NCI-H82 treated with DMSO at 0.1 percent for 48 hours (cell line): ENCODE data around the gene SLIT2.

ENCODE experiments used
- DNase-seq: peaks from one replicate; lab custom pipeline; 2025; ENCODE audit not compliant: unreplicated experiment; lab: John Stamatoyannopoulos, UW

The SLIT2 gene

DNA sequence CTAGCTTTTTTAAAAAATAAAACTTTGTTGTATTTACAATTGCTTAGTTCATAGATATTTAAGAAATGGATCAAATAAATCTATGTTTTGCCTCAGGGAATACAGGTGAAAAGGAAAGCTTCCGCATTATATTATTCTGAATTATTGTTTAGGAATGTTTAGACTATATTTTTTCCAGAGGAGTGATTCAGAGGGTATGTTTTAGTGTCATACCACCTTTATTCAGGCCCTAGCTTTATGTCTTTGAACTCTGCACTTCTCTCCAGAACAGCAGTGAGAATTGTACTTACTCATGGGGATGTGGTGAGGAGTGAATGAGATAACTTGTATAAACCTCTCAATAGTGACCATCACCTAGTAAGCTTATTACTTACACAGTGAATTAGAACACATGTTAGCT lies 14.0 kb downstream of the SLIT2 start:
- no peak for DNase-seq

- no peak for DNase-seq
Measured at GRCh38 chr4:20266215-20267082, 14.7 kb downstream of the SLIT2 start.

- no peak for DNase-seq
Measured at GRCh38 chr4:20268028-20268427, 16.3 kb downstream of the SLIT2 start.

- DNase-seq: no peak
Measured at GRCh38 chr4:20269320-20269719, 17.6 kb downstream of the SLIT2 start.

GRCh38 chr4:20271950-20272349 lies 20.2 kb downstream of the SLIT2 start:
- no peak for DNase-seq

GRCh38 chr4:20272411-20272872 lies 20.7 kb downstream of the SLIT2 start:
- DNase-seq: no peak

DNA sequence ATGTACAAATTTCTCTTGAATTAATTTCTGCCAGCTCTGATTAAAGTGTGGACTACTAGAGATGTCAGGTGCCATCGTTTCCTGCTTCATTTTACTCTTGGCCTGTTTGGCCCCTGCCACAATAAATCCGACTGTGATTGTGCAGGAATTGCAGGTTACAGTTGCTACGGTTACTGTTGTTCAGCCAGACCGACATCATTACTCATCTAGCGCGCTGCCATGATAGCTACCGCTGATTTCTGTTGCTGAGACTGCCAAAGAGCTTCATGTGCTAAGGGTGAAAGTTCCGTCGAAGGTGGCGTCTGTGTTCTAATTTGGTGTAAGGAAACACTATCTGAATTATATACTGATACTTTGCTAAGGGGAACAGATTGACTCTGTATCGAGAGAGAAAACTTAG lies 22.1 kb downstream of the SLIT2 start:
- no peak for DNase-seq

DNA sequence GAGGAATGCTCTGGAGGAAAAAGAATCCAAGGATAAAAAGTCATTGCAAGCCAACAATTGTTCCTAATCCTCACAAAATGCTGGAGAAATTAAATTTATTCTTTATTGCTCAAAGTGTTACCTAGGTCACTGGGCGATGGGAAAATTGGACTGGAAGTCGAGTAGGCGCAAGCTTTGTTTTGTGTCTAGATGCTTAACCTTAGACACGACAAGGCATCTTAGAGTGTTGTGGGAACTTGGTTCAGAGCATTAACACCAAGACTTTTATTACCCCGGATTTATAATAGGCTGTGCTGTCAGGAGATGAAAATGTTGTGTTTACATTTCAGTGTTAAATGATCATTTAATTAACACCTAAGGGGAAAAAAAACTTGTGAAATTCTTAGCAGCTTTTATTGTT lies 25.1 kb downstream of the SLIT2 start:
- DNase-seq: no peak

DNA sequence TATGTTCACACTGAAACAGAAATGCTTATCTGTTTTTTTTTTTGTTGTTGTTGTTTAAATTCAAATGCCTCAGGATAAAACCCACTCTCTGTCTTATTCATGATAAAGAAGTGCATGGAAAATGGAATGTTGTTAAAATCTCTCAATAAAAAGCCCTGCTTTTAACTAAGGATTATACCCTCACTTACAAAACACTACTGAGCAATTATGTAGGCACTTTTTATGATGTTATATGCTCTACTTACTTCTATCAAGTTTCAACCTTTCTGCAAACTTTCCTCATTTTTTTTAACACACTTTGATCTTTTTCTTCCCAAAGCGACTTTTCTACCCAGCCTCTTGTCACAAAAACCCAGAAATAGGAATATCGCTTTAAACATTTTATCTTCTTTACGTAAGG lies 26.5 kb downstream of the SLIT2 start:
- DNase-seq: no peak

- no peak for DNase-seq
Measured at GRCh38 chr4:20279381-20279780, 27.7 kb downstream of the SLIT2 start.

- DNase-seq: no peak
Measured at GRCh38 chr4:20281453-20281852, 29.7 kb downstream of the SLIT2 start.

DNA sequence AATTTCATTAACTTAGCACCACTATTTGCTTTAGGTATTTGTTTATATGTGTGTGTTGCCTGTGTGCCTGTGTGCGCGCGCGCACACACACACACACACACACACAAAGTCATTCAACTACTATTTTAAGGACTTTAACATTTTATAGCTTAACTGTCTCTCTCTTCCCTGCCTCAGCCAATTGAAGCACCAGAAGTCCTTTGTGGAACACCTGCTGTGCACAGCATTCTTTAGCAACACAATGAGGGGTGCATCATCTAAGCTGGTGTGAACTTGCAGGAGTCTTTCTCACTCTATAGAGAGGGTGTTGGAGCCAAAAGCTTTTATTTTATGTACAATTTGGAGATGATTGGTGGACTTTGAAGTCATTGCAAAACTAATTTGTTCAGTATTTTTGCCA lies 31.3 kb downstream of the SLIT2 start:
- DNase-seq: no peak

- no peak for DNase-seq
Measured at GRCh38 chr4:20284990-20285389, 33.3 kb downstream of the SLIT2 start.

- DNase-seq: no peak
Measured at GRCh38 chr4:20287246-20287645, 35.5 kb downstream of the SLIT2 start.

- DNase-seq: no peak
Measured at GRCh38 chr4:20288047-20288650, 36.4 kb downstream of the SLIT2 start.

DNA sequence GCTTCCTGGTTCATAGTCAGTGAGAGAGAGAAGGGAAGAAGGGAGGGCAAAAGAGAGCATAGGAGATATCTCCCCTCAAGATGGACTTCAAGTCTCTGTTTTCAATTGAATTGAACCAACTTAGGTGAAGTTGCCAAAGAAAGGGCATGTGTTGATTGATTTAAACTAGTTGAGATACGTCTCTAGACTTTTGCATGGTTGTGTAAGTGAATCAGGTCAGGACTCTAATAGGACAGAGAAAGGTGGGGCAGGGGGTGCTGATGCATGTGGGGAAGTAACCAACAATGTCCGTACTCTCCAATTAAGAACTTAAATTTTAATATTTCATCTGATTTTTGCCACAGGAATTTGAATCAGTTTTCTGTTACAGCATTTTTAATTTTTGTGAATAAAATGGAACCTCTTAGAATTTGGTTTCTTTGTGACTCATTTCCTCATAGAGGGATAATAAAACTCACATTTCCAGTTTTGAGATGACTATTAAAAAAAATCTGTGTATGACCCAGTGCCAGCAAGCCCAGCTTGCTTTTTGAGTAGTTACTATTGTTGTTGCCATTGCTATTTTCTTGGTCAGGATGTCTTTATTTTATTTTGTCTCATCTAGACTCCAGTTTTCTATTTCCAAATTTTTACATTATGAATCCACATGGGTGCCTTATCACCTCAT lies 37.3 kb downstream of the SLIT2 start:
- no peak for DNase-seq

DNA sequence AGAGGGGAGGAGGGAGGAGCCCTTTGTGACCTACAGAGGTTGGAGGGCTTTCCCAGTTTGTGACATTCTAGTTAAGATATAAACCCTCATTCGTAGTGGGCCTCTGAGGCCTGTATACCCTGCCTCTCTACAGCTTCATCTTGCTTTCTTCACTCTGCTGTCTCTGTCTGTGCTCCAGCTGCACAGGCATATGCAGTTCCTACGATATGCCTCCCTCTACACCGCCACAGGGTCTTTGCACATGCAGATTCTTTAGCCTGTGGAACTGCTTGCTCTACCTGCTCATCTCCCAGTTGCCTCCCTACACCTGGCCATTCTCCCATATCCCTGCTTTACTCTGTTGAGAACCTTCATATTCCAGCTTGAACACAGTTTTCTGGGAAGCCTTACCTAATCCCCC lies 38.1 kb downstream of the SLIT2 start:
- no peak for DNase-seq

DNA sequence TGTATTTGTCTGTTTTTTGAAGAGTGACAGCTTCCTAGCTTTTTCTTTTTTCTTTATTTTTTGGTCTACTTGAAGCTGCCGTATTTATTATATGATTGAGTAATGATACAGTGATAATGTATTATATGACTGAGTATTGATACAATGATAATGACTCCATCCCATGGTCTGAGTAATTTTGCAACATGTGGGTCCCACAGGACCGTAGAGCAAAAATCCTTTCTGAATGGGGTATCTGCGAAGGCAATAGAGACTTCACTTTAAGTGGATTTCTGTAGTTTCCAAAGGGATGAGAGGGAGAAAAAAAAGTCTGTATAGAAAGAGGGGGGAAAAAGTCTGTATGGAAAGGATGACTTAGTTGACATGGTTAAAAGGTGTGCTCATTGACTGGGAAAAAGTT lies 41.0 kb downstream of the SLIT2 start:
- no peak for DNase-seq

DNA sequence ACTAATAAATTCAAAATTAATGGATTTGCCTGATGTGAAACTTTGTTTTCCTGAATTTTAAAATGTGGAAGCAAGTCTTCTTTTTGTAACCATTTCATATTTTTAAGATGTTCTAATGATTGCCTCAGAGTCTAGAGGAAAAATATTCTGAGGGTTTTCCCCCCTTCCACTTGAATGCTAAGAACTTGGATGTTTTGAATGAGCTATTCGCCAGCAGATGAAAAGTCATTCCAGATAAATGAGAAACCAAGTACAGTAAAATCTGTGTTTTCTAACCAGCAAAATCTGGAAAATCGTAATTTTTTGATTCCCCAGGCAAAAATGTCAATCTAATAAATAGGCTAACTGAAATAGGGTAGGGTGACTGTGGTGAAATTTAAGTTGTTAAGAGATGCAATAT lies 45.6 kb downstream of the SLIT2 start:
- no peak for DNase-seq

DNA sequence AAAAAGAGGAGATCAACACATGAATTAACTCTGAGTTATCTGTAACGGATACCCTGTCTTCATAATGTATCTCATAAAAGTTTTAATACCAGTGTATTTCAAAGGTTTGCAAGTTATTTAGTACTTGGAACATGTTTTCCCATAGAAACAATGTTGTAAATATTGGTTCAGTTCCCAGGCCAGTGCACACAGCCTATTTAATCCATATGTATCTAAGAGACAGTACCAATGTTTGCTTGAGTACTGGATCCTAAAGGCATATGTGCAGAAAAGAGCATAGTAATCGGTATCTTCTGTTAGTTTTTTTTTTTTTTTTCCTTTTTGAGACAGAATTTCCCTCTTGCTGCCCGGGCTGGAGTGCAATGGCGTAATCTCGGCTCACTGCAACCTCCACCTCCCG lies 46.1 kb downstream of the SLIT2 start:
- no peak for DNase-seq

DNA sequence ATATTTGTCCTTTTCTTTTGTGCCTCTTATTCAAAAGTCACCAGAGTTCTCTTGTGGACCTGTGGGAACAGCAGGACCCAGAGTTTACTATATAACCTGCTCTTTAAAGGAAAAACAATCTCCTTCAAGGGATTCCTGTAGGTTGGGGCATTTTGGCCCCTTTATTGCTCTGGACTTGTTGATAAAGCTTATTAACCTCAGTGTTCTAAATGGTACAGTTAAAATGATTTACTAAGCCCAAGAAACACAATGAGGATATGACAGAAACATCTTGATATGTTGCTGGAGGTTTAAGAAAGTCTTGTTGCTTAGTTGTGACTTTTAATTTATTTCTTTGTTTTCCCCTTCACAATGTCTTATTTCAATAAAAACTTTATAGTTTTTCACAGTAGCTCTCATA lies 46.8 kb downstream of the SLIT2 start:
- no peak for DNase-seq

GRCh38 chr4:20298986-20299385 lies 47.3 kb downstream of the SLIT2 start:
- no peak for DNase-seq
